ENCODE measurements around the gene TBPL1. TPM values are rescaled to one million over a fixed set of nuclear protein-coding genes. Genes with fewer than 3 reads are reported as not detected.

TBPL1 gene
- total and polyA plus RNA-seq, 2 of the 13 experiments (the other 11 are each of a cell fraction or from before 2014, with no cell fraction given) = 25.3 to 39.3 TPM

- TF ChIP-seq PAXIP1 (CRISPR knock-in tag; conservative IDR thresholded peaks at IDR 0.05) (no peak), PAWR (CRISPR knock-in tag; IDR thresholded peaks at IDR 0.05; ENCODE audit: borderline replicate concordance) (no peak), BRD4 (CRISPR knock-in tag; IDR thresholded peaks at IDR 0.05) (no peak), STAG1 (CRISPR knock-in tag; IDR thresholded peaks at IDR 0.05) (peak; percentile 88), SMAD1 (CRISPR knock-in tag; IDR thresholded peaks at IDR 0.05; ENCODE audit: borderline replicate concordance, low read depth) (no peak), TP53 (CRISPR knock-in tag; conservative IDR thresholded peaks at IDR 0.05) (no peak), ZNF205 (CRISPR knock-in tag; IDR thresholded peaks at IDR 0.05) (0 out of 2 replicates have a peak, but pooled peaks have one; percentile 26), HMGXB4 (CRISPR knock-in tag; IDR thresholded peaks at IDR 0.05; ENCODE audit: borderline replicate concordance in 1 of 2, low read depth in 1 of 2) (peak in 1 of 2 experiments; percentile 61; a peak in 1 of 4 replicates), ATF7-NPFF (CRISPR knock-in tag; IDR thresholded peaks at IDR 0.05; ENCODE audit: low read depth) (no peak), SPEN (CRISPR knock-in tag; IDR thresholded peaks at IDR 0.05; ENCODE audit: low read depth) (no peak), ZBTB2 (CRISPR knock-in tag; IDR thresholded peaks at IDR 0.05; ENCODE audit: low read depth) (no peak), ARID3A (IDR thresholded peaks at IDR 0.05; ENCODE audit: low read depth, low read length) (0 out of 2 replicates have a peak, but pooled peaks have one; percentile 41), ZNF687 (CRISPR knock-in tag; IDR thresholded peaks at IDR 0.05) (no peak), BCL3 (CRISPR knock-in tag; IDR thresholded peaks at IDR 0.05) (peak; percentile 55; the same call in 1 of the 2 replicates)
Observed at GRCh38 chr6:133916650-133917151, 36.3 kb upstream of the TBPL1 start (continued).
